HL-60 (cell line): Measurements from ENCODE around the gene DDIT3.

ENCODE experiments used
- DNase-seq, 2 experiments: peaks; one replicate each; pipeline ENCODE4 v3.0.0-alpha.2; 2010 to 2020; ENCODE audit warnings: low read depth in 1 of 2, low spot score in 1 of 2
- H3K27ac ChIP-seq: fragments of 250-450 bp; sonication (Bioruptor Pico); replicated peaks from 2 replicates; pipeline ENCODE4 v1.5.1; 2020; ENCODE audit warnings: mild to moderate bottlenecking, moderate library complexity
- H3K27me3 ChIP-seq: fragments of 250-450 bp; sonication (Bioruptor Pico); 2 replicates; pipeline ENCODE4 v1.5.1; 2021; ENCODE audit warnings: mild to moderate bottlenecking, moderate library complexity; ENCODE audit not compliant: insufficient read depth, poor library complexity, severe bottlenecking
- H3K4me3 ChIP-seq: replicated peaks from 2 replicates; pipeline ENCODE4 v1.5.1; 2011; ENCODE audit warnings: mild to moderate bottlenecking, control low read depth, low read length; ENCODE audit not compliant: insufficient read depth
- CTCF ChIP-seq: IDR thresholded peaks from one replicate; pipeline ENCODE4 v1.5.1; 2011; ENCODE audit warnings: low read length, control low read depth, inconsistent platforms; ENCODE audit not compliant: insufficient read depth
- GABPA ChIP-seq: IDR thresholded peaks from 2 replicates; pipeline ENCODE4 v1.6.1; 2012; ENCODE audit warnings: low read depth
- POLR2AphosphoS5 ChIP-seq: IDR thresholded peaks from 2 replicates; pipeline ENCODE4 v1.6.1; 2012; ENCODE audit warnings: low read depth
- SPI1 ChIP-seq: IDR thresholded peaks from 2 replicates; pipeline ENCODE4 v1.6.1; 2012; ENCODE audit warnings: low read depth, mild to moderate bottlenecking, borderline replicate concordance
- TF ChIP-seq, protein P1 (sequence below): IDR thresholded peaks from 2 replicates; pipeline ENCODE4 v1.6.1; 2012; ENCODE audit warnings: low read depth; ENCODE audit not compliant: insufficient replicate concordance

The DDIT3 gene

DNA sequence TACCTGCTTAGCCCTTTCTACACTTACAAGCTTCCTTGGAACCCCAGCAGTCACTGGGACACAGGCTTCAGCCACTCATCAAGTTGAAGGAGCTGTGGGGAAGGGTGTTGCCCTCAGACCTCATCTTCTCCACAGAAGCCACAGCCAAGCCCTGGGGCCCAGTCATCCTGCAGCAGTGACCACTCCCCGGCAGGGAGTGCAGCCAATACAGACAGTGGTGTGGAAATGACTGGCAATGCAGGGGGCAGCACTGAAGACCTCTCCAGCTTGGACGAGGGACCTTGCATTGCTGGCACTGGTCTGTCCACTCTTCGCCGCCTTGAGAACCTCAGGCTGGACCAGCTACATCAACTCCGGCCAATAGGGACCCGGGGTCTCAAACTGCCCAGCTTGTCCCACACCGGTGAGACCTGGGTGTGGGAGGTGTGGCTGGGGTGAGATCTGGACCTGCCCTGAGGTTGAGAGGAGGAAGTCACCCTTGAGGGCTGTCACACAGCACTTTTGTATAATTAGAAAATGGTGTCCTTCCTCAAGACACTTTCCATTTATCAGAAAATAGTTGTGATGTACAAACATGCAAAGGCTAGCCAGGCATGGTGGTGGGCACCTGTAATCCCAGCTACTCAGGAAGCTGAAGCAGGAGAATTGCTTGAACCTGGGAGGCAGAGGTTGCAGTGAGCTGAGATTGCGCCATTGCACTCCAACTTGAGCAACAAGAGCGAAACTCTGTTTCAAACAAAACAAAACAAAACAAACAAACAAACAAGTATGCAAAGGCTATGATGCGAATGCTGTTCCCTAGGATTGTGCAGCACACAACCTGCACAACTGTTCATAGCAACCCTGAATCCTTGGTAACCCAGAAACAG is 50.8 kb downstream of the DDIT3 start:
- Histone ChIP-seq H3K4me3 (no peak overlapping the region), H3K27me3 (no peaks in the 10 kb centered on the region), H3K27ac (no peak overlapping the region)
- TF ChIP-seq, protein P1, sequence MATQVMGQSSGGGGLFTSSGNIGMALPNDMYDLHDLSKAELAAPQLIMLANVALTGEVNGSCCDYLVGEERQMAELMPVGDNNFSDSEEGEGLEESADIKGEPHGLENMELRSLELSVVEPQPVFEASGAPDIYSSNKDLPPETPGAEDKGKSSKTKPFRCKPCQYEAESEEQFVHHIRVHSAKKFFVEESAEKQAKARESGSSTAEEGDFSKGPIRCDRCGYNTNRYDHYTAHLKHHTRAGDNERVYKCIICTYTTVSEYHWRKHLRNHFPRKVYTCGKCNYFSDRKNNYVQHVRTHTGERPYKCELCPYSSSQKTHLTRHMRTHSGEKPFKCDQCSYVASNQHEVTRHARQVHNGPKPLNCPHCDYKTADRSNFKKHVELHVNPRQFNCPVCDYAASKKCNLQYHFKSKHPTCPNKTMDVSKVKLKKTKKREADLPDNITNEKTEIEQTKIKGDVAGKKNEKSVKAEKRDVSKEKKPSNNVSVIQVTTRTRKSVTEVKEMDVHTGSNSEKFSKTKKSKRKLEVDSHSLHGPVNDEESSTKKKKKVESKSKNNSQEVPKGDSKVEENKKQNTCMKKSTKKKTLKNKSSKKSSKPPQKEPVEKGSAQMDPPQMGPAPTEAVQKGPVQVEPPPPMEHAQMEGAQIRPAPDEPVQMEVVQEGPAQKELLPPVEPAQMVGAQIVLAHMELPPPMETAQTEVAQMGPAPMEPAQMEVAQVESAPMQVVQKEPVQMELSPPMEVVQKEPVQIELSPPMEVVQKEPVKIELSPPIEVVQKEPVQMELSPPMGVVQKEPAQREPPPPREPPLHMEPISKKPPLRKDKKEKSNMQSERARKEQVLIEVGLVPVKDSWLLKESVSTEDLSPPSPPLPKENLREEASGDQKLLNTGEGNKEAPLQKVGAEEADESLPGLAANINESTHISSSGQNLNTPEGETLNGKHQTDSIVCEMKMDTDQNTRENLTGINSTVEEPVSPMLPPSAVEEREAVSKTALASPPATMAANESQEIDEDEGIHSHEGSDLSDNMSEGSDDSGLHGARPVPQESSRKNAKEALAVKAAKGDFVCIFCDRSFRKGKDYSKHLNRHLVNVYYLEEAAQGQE: no peak
- TF ChIP-seq SPI1 (no peak), POLR2AphosphoS5 (no peak), CTCF (no peak), GABPA (no peak)
- DNase-seq: no peak

DNA sequence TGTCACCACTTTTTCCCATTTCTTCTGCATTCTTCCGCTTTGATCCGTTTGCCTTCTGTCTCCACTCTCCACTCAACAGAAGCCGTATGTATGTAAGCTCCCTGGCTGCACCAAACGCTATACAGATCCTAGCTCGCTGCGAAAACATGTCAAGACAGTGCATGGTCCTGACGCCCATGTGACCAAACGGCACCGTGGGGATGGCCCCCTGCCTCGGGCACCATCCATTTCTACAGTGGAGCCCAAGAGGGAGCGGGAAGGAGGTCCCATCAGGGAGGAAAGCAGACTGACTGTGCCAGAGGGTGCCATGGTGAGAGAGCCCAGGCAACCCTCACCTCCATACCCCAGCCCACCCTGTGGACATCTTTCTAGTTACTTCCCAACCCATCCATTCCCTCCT is 52.4 kb downstream of the DDIT3 start:
- Histone ChIP-seq H3K27ac (no peak overlapping the region), H3K4me3 (no peak overlapping the region), H3K27me3 (no peaks in the 10 kb centered on the region)
- DNase-seq: no peak
- TF ChIP-seq CTCF: no peak
- TF ChIP-seq SPI1: no peak
- TF ChIP-seq POLR2AphosphoS5: no peak
- no peak for TF ChIP-seq GABPA
- TF ChIP-seq, protein P1: no peak

DNA sequence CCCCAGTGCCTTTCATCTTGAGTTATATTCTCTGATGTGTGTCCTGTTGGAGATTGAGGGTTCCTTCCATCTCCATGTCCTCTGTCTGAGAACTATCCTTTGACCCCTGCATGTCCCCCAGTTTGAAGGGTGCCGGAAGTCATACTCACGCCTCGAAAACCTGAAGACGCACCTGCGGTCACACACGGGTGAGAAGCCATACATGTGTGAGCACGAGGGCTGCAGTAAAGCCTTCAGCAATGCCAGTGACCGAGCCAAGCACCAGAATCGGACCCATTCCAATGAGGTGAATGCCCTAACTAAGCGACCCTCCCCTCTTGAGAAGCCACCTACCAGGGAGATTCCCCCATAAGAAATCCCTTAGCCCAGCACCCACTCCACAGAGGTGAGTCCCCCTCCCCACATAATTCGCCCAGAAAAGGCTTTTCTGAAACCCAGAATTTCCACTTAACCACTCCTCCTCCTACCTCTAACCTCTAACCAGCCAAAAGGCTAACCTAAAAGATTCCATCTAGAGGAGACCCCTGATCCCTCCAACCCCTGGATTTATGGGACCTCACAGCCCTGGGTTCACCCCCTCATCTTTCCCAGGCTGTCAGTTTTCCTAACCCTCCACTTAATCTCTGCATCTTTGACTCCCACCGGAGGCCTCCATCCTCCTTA is 53.0 kb downstream of the DDIT3 start:
- Histone ChIP-seq H3K4me3 (no peak overlapping the region), H3K27me3 (no peaks in the 10 kb centered on the region), H3K27ac (no peak overlapping the region)
- no peak for TF ChIP-seq GABPA
- no peak for TF ChIP-seq CTCF
- TF ChIP-seq, protein P1: no peak
- TF ChIP-seq POLR2AphosphoS5: no peak
- TF ChIP-seq SPI1: no peak
- DNase-seq: no peak
